ENCODE results near the gene ZFP69.

DNA sequence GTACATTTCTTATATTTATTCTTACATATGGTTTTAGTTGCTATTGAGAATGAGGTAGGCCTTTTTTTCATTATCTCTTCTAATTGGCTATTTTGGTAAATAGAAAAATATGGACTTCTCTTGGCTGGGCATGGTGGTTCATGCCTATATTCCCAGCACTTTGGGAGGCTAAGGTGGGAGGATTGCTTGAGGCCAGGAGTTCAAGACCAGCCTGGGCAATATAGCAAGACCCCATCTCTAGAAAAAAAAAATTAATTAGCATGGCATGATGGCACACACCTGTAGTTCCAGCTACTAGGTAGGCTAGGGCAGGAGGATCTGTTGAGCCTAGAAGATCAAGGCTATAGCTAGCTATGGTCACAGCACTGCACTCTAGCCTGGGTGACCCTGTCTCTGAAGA, 57.5 kb downstream of the ZFP69 start:
- TF ChIP-seq, protein P1, sequence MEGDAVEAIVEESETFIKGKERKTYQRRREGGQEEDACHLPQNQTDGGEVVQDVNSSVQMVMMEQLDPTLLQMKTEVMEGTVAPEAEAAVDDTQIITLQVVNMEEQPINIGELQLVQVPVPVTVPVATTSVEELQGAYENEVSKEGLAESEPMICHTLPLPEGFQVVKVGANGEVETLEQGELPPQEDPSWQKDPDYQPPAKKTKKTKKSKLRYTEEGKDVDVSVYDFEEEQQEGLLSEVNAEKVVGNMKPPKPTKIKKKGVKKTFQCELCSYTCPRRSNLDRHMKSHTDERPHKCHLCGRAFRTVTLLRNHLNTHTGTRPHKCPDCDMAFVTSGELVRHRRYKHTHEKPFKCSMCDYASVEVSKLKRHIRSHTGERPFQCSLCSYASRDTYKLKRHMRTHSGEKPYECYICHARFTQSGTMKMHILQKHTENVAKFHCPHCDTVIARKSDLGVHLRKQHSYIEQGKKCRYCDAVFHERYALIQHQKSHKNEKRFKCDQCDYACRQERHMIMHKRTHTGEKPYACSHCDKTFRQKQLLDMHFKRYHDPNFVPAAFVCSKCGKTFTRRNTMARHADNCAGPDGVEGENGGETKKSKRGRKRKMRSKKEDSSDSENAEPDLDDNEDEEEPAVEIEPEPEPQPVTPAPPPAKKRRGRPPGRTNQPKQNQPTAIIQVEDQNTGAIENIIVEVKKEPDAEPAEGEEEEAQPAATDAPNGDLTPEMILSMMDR (IDR thresholded peaks at IDR 0.05; ENCODE audit: extremely low read depth in 1 of 2, insufficient read depth in 1 of 2, low read depth in 1 of 2, low read length in 2 of 2), result no peak
- TF ChIP-seq POLR2A (IDR thresholded peaks at IDR 0.05; ENCODE audit: low read depth, low read length) (no peak), POLR2AphosphoS5 (IDR thresholded peaks at IDR 0.05; ENCODE audit: insufficient read depth, low read depth, low read length) (no peak), EZH2 (IDR thresholded peaks at IDR 0.05; ENCODE audit: borderline replicate concordance, low read depth, low read length, severe bottlenecking) (no peak), JUN (IDR thresholded peaks at IDR 0.05; ENCODE audit: borderline replicate concordance, insufficient read depth, insufficient read length, low read depth) (no peak)
- TF ChIP-seq, protein P2, sequence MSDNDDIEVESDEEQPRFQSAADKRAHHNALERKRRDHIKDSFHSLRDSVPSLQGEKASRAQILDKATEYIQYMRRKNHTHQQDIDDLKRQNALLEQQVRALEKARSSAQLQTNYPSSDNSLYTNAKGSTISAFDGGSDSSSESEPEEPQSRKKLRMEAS (IDR thresholded peaks at IDR 0.05; ENCODE audit: insufficient read depth, insufficient read length), result no peak
